Liver (tissue), 9 donors: ENCODE results near the gene COL7A1. TPM values are rescaled to one million over a fixed set of nuclear protein-coding genes. Genes with fewer than 3 reads are reported as not detected.

ENCODE experiments used
- DNase-seq: peaks from one replicate; pipeline ENCODE4 v3.0.0-alpha.2; 2017; ENCODE audit warnings: low spot score
- H3K27ac ChIP-seq, 2 donors: one replicate each; pipeline ENCODE4 v1.7.0; 2013; ENCODE audit warnings: inconsistent platforms in 2 of 2, low read length in 2 of 2, control low read depth in 1 of 2, low read depth in 1 of 2, mild to moderate bottlenecking in 1 of 2
- H3K27me3 ChIP-seq, 4 donors: one replicate each; pipeline versions ENCODE4 v1.6.1 to v1.7.0; 2013; ENCODE audit warnings: low read length in 3 of 4, inconsistent platforms in 1 of 4, mild to moderate bottlenecking in 1 of 4, moderate library complexity in 1 of 4; ENCODE audit not compliant: control insufficient read depth in 4 of 4, insufficient read depth in 4 of 4
- H3K36me3 ChIP-seq, 4 donors: one replicate each; pipeline versions ENCODE4 v1.6.1 to v1.7.0; 2013; ENCODE audit warnings: low read length in 3 of 4, mild to moderate bottlenecking in 3 of 4, low read depth in 1 of 4, moderate library complexity in 1 of 4; ENCODE audit not compliant: control insufficient read depth in 4 of 4, insufficient read depth in 3 of 4
- H3K4me1 ChIP-seq, 4 donors: one replicate each; pipeline versions ENCODE4 v1.6.1 to v1.7.0; 2013; ENCODE audit warnings: low read length in 3 of 4, mild to moderate bottlenecking in 3 of 4, moderate library complexity in 1 of 4; ENCODE audit not compliant: control insufficient read depth in 4 of 4, insufficient read depth in 4 of 4
- H3K4me3 ChIP-seq, 3 donors: one replicate each; pipeline versions ENCODE4 v1.6.1 to v1.7.0; 2013; ENCODE audit warnings: low read length in 3 of 3, control low read depth in 1 of 3, low read depth in 1 of 3, mild to moderate bottlenecking in 1 of 3
- H3K9ac ChIP-seq, 2 donors: one replicate each; pipeline ENCODE4 v1.7.0; 2013; ENCODE audit warnings: low read length in 2 of 2, mild to moderate bottlenecking in 2 of 2, moderate library complexity in 2 of 2, control low read depth in 1 of 2, low read depth in 1 of 2
- H3K9me3 ChIP-seq, 4 donors: one replicate each; pipeline versions ENCODE4 v1.6.1 to v1.7.0; 2013; ENCODE audit warnings: low read length in 3 of 4; ENCODE audit not compliant: control insufficient read depth in 4 of 4
- ATF3 ChIP-seq: IDR thresholded peaks from 2 replicates; pipeline ENCODE4 v1.6.1; 2016; ENCODE audit warnings: antibody characterized with exemption
- CTCF ChIP-seq: fragments of 150-350 bp; IDR thresholded peaks from 2 replicates; pipeline ENCODE4 v1.5.1; 2017; ENCODE audit warnings: improper control_type of control experiment, low read depth, low read length; ENCODE audit not compliant: missing input control
- EGR1 ChIP-seq, 2 donors: IDR thresholded peaks; 2 replicates each; pipeline ENCODE4 v1.6.1; 2016 to 2018; ENCODE audit warnings: antibody characterized with exemption in 2 of 2, low read depth in 2 of 2
- FOXA1 ChIP-seq: IDR thresholded peaks from 2 replicates; pipeline ENCODE4 v1.6.1; 2016; ENCODE audit warnings: antibody characterized with exemption
- FOXA2 ChIP-seq: IDR thresholded peaks from 2 replicates; pipeline ENCODE4 v1.6.1; 2016; ENCODE audit warnings: antibody characterized with exemption
- GABPA ChIP-seq, 2 donors: IDR thresholded peaks in 1 of 2; conservative IDR thresholded peaks in 1 of 2; 2 replicates each; pipeline ENCODE4 v1.6.1; 2016; ENCODE audit warnings: antibody characterized with exemption in 2 of 2, mild to moderate bottlenecking in 1 of 2, moderate library complexity in 1 of 2
- HNF4G ChIP-seq: IDR thresholded peaks from 2 replicates; pipeline ENCODE4 v1.6.1; 2016; ENCODE audit warnings: antibody characterized with exemption
- JUND ChIP-seq, 2 donors: IDR thresholded peaks; 2 replicates each; pipeline ENCODE4 v1.6.1; 2016; ENCODE audit warnings: antibody characterized with exemption in 2 of 2
- MAX ChIP-seq: IDR thresholded peaks from 2 replicates; pipeline ENCODE4 v1.6.1; 2016; ENCODE audit warnings: antibody characterized with exemption
- NR2F2 ChIP-seq: IDR thresholded peaks from 2 replicates; pipeline ENCODE4 v1.6.1; 2016; ENCODE audit warnings: antibody characterized with exemption
- RAD21 ChIP-seq, 2 donors: IDR thresholded peaks; 2 replicates each; pipeline ENCODE4 v1.6.1; 2016; ENCODE audit warnings: antibody characterized with exemption in 2 of 2, mild to moderate bottlenecking in 2 of 2
- REST ChIP-seq: IDR thresholded peaks from 2 replicates; pipeline ENCODE4 v1.6.1; 2016; ENCODE audit warnings: antibody characterized with exemption, mild to moderate bottlenecking
- RXRA ChIP-seq, 2 donors: IDR thresholded peaks; 2 replicates each; pipeline ENCODE4 v1.6.1; 2017 to 2018; ENCODE audit warnings: antibody characterized with exemption in 2 of 2, mild to moderate bottlenecking in 1 of 2
- SP1 ChIP-seq: IDR thresholded peaks from 2 replicates; pipeline ENCODE4 v1.6.1; 2018; ENCODE audit warnings: antibody characterized with exemption, mild to moderate bottlenecking
- TAF1 ChIP-seq: conservative IDR thresholded peaks from 2 replicates; pipeline ENCODE4 v1.6.1; 2016; ENCODE audit warnings: antibody characterized with exemption, mild to moderate bottlenecking
- YY1 ChIP-seq: IDR thresholded peaks from 2 replicates; pipeline ENCODE4 v1.6.1; 2016; ENCODE audit warnings: antibody characterized with exemption, mild to moderate bottlenecking
- ZBTB33 ChIP-seq: IDR thresholded peaks from 2 replicates; pipeline ENCODE4 v1.6.1; 2016; ENCODE audit warnings: antibody characterized with exemption
- WGBS: extraction: QIAGEN DNeasy Blood & Tissue Kit; methylation state at CpG from one replicate; pipeline ENCODE4 v1.1.7; 2013; 5-methylcytosine and 5-hydroxymethylcytosine counted together
- polyA plus RNA-seq, 2 donors: library from polyadenylated mRNA; stranded (reverse) in 1 of 2; unstranded in 1 of 2; fragments of 200-250 nt in 1 of 2; fragments of >200 nt in 1 of 2; fragmentation: Nextera tagmentation in 1 of 2; extraction: Ambion mirVana in 1 of 2; gene quantifications; one replicate each; pipeline versions ENCODE4 v1.2.1 to v1.2.3, GENCODE V29; 2013 to 2015
- total RNA-seq, 2 donors: library from RNA; depleted of rRNA; stranded (reverse); fragments of >200 nt; gene quantifications; one replicate each; pipeline ENCODE4 v1.2.3, GENCODE V29; 2014
- donor health status: healthy.
- donor health status: healthy.
- donor health status: healthy.
- donor health status: healthy.
- donor health status: healthy.

COL7A1 gene
- total and polyA plus RNA-seq, 4 donors: 0.24 to 0.84 (median 0.40) TPM

- TF ChIP-seq CTCF: no peak
- TF ChIP-seq EGR1 (IDR thresholded peaks at IDR 0.05; ENCODE audit: low read depth in 2 of 2): no peak
Measured at GRCh38 chr3:48528754-48529153, 66.4 kb downstream of the COL7A1 start (continued).

- 96% methylated on average over 9 of the region's 9 CpGs for WGBS
- no peak for TF ChIP-seq HNF4G
- no peak for TF ChIP-seq TAF1
- TF ChIP-seq JUND (IDR thresholded peaks at IDR 0.05): no peak
- no peak for TF ChIP-seq ZBTB33
- no peak for TF ChIP-seq CTCF
- no peak for TF ChIP-seq GABPA (IDR thresholded peaks at IDR 0.05 in 1 of 2, conservative IDR thresholded peaks at IDR 0.05 in 1 of 2)
- TF ChIP-seq MAX: no peak
- TF ChIP-seq RAD21 (IDR thresholded peaks at IDR 0.05): no peak
- TF ChIP-seq FOXA2: no peak
- TF ChIP-seq EGR1 (IDR thresholded peaks at IDR 0.05; ENCODE audit: low read depth in 2 of 2): no peak
- TF ChIP-seq FOXA1: no peak
- TF ChIP-seq RXRA (IDR thresholded peaks at IDR 0.05): no peak
- TF ChIP-seq YY1: no peak
- Histone ChIP-seq H3K4me1 (no peaks in the 10 kb centered on the region), H3K9ac (no peak overlapping the region), H3K36me3 (no peaks in the 10 kb centered on the region), H3K27ac (no peak overlapping the region), H3K4me3 (no peak overlapping the region), H3K9me3 (no peaks in the 10 kb centered on the region), H3K27me3 (no peaks in the 10 kb centered on the region)
- no peak for DNase-seq
Measured at GRCh38 chr3:48528048-48528447, 67.1 kb downstream of the COL7A1 start.

GRCh38 chr3:48524970-48525369, 70.2 kb downstream of the COL7A1 start:
- Histone ChIP-seq H3K9ac (no peak overlapping the region), H3K4me3 (no peak overlapping the region), H3K4me1 (no peaks in the 10 kb centered on the region), H3K36me3 (no peaks in the 10 kb centered on the region), H3K27me3 (no peaks in the 10 kb centered on the region), H3K27ac (no peak overlapping the region), H3K9me3 (no peaks in the 10 kb centered on the region)
- DNase-seq: no peak
- 93% methylated on average over 9 of the region's 9 CpGs for WGBS
- no peak for TF ChIP-seq RAD21 (IDR thresholded peaks at IDR 0.05)
- no peak for TF ChIP-seq SP1
- TF ChIP-seq RXRA (IDR thresholded peaks at IDR 0.05): no peak
- no peak for TF ChIP-seq FOXA2
- TF ChIP-seq REST: no peak
- TF ChIP-seq GABPA (IDR thresholded peaks at IDR 0.05 in 1 of 2, conservative IDR thresholded peaks at IDR 0.05 in 1 of 2): no peak
- TF ChIP-seq ZBTB33: no peak
- no peak for TF ChIP-seq JUND (IDR thresholded peaks at IDR 0.05)
- no peak for TF ChIP-seq ATF3
- TF ChIP-seq EGR1 (IDR thresholded peaks at IDR 0.05; ENCODE audit: low read depth in 2 of 2): no peak
- TF ChIP-seq YY1: no peak
- no peak for TF ChIP-seq MAX
- no peak for TF ChIP-seq NR2F2
- no peak for TF ChIP-seq HNF4G
